HG03432 (cell line): ENCODE measurements around the gene FAM193A.
"Not testable (repeated sequence)": the region's sequence is repeated elsewhere in the genome, so short reads cannot be mapped to it uniquely, and the experiment has no call there.

Source experiments
- ATAC-seq: cut with Tn5 transposase; IDR thresholded peaks from one replicate; pipeline ENCODE4 v1.9.1; 2021; ENCODE audit warnings: mild to moderate bottlenecking, moderate library complexity; ENCODE audit not compliant: unreplicated experiment

Gene FAM193A

DNA sequence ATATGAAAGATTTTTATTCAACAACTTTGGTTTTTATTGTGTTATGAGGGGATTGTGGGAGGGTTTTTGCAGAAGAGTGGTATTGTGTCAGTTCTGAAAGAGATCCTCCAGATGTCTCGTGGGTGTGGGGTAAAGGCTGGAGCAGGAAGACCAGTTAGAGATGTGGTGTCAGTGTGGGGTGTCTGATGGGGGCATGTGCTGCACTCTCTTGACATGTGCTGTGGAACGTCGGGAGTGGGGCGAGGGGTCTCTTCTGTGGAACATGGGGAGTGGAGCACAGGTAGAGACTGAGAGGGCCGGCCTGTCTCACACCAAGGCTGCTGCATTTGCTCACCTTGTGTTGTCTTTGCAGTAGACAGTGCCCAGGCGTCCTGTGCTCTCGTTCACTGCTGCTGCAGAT, 37.6 kb downstream of the FAM193A start:
- ATAC-seq, result no peak

DNA sequence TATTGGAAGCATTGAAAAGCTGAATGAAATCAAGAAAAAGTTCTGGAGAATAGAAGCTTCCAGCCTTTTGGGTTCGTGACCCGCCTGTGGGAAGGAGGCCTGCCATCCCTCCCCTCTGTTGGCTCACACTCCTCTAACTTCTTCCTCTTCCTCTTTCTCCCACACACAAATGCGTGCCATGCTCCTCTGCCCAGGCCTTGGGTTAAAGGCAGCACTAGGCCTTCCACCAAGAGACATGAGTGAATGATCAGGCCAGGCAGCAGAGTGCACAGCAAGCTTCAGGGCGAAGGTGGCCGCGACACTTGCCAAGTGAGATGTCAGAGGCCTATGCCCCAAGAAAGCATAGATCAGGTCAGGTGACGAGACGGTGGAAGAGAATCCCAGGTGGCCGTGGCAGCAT, 38.4 kb downstream of the FAM193A start:
- no peak for ATAC-seq

DNA sequence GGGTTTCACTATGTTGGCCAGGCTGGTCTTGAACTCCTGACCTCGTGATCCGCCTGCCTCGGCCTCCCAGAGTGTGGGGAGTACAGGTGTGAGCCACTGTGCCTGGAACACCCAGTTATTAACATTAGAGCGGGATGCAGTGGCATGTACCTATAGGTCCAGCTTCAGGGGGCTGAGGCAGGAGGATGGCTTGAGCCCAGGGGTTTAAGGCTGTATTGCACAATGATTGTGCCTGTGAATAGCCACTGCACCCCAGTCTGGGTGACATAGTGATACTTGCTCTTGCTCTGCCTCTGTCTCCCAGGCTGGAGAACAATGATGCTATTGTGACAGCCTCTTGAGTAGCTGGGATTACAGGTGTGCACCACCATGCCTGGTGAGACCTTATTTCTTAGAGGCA, 39.8 kb downstream of the FAM193A start:
- ATAC-seq, result no peak

DNA sequence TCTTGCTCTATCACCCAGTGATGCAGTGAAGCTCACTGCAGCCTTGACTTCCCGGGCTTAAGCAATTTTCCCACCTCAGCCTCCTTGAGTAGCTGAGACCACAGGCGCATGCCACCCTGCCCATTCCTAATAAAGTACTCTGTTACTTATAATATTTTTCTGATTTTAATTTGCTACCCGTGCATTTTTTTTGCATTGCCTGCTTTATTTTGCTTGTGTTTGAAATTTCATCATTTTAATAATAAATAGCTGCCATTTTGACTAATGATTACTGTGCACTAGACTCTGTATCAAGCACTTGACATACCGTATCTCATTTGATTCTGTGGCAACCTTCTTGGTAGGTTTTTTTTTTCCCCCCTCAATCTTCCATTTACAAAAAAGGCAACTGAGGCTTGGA, 41.7 kb downstream of the FAM193A start:
- no peak for ATAC-seq

DNA sequence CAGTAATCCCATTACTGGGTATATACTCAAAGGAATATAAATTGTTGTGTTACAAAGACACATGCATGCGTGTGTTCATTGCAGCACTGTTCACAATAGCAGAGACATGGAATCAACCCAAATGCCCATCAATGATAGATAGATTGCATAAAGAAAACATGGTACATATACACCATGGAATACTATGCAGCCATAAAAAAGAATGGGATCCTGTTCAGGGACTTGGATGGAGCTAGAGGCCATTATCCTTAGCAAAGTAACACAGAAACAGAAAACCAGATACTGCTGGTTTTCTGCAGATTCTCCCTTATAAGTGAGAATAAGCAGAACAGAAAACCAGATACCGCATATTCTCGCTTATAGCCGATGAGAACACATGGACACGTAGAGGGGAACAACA, 43.5 kb downstream of the FAM193A start:
- ATAC-seq, result no peak

DNA sequence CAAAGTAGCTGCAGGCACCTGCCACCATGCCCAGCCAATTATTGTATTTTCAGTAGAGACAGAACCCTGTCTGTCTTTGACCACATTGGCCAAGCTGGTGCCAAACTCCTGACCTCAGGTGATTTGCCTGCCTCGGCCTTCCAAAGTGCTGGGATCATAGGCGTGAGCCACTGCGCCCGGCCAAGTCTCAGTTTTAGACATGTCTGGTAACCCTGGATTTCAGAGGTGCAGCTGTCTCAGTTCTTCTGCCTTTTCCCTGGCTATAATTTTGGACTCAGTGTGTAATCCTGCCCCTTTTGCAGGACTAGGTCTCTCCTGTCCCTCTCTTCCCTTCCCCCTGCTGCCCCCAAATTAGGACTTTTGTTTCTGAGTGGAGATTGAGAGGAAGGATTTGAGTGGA, 46.6 kb downstream of the FAM193A start:
- ATAC-seq, result no peak

DNA sequence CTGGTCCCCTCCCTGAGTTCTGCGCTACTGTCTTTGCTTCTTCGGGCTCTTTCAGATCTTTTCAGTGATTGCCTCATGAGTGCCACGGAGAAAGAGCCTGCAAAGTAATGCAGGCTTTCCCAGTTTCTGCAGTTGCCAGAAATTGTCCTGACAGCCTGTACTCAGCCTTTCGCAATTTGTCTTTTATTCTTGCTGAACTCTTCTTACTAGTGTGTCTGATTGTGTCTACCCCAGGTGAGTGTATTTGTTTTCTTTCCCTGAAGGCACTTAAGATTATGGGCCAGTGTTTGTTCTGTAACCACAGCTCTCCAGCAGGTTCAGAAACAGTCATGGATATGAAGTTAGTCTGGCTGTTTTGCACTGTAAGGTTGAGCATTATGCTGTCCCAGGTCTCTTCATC, 47.1 kb downstream of the FAM193A start:
- ATAC-seq, result no peak

DNA sequence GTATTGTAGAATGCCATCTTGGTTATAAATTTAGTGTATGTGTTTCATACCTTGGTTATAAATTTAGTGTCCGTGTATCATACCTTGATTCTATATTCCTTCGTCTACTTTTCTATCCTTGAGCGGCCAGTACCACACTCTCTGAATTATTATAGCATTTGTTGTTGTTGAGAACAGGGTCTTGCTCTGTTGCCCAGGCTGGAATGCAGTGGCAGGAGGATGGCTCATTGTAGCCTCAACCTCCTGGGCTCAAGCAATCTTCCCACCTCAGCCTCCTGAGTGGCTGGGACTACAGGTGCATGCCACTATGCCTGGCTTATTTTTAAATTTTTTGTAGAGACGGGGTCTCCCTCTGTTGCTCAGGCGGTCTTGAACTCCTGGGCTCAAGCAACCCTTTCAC, 50.1 kb downstream of the FAM193A start:
- ATAC-seq, result no peak

DNA sequence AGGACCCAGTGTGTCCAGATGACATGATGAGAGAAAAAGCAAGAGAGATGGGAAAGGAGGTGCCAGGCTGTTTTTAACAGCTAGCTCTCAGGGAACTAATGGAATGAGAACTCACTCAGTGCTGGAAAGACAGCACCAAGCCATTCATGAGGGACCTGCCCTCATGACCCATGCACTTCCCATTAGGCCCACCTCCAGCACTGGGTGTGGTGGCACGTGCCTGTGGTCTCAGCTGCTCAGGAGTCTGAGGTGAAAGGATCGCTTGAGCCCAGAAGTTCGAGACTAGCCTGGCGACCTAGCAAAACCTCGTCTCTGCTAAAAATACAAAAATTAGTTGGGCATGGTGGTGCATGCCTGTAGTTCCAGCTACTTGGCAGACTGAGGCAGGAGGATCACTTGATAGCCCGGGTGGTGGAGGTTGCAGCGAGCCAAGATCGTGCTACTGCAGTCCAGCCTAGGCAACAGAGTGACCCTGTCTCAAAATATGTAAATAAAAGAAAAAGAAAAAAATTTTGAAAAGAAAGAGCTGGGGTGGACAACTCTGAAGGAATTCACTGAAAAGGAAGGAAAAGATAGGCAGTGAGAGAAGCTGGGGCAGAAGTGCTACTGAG, 50.9 kb downstream of the FAM193A start:
- no peak for ATAC-seq

DNA sequence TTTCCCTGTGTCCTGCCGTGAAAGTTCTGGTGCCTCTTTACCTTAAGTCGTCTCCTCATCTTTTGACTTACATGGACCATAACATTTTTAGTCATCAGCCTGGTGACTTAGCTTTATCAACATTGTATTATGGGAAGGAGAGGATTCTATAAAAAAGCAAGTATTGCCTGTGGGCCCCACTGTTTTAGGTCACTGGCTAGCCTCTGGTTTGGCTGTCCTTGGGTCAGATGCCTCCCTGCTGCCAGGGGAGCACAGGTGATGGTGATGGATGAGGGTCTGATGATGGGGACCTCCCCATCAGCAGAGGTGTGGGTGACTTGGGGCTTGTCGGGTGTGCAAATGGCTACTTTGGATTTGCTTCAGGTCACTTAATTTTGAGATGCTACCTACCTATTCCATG, 51.8 kb downstream of the FAM193A start:
- ATAC-seq, result no peak

DNA sequence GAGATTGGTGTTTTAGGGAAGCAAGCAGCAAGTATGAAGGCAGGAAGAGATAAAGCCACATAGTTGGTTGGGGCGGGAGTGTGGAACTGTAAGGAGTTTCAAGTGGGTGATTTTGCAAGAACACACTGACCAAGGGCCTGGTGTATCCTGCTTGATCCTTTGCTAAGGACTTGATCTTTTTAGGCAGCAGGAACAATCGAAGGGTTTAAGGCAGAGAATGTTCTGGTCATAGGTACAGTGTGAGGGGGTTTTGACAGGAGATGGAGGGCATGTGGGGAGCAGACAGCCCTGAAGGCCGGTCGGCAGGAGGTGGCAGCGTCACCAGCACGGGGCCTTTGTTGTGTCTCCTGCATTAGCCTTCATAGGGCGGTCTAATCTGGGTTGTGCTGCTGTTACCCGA, 54.7 kb downstream of the FAM193A start:
- no peak for ATAC-seq

DNA sequence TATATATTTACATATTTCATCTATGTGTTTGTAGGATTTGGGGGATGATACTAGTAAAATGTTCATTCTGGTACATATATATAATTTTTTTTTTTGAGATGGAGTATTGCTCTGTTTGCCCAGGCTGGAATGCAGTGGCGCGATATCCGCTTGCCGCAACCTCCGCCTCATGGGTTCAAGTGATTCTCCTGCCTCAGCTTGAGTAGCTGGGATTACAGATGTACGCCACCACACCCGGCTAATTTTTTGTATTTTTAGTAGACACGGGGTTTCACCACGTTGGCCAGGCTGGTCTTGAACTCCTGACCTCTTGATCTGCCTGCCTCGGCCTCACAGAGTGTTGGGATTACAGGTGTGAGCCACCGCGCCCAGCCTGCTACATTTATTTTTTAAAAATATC, 55.6 kb downstream of the FAM193A start:
- ATAC-seq, result not testable (repeated sequence)

DNA sequence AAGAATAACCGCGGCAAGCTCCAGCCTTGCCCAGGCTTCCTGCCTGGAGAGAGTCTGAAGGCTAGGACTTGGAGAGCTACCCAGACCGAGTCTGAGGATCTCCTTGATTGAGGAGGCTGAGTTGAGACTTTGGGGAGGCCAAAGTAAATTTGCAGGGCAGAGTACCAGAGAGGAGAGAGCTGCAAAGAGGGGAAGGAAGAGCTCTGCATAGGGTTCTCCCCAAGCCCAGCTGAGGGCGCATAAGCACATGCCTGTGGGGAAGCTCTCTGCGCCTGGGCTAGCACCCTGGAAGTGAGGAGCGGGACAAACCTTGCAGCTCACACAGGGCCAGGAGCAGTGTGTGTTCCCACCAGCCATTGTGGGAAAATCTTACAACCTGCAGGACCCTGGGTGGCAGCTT, 56.1 kb downstream of the FAM193A start:
- ATAC-seq, result no peak

DNA sequence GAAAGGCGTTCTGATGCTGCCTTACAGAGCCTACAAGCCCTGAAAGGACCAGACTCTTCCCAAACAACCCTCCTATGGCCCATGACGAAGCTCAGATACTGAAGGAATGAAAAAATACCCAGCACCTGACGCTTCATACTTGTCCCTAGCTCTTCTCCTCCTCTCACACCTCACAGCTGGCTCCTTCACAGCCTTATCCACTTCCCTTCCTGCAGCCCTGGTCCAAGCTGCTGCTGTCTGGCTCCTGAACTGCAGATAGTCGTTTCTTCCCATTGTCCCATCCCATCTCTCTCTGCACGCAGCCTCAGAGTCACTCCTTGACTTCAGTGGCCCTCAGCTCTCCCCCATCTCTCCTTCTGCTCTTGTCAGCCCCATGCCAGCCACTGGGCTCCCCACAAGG, 56.6 kb downstream of the FAM193A start:
- ATAC-seq, result no peak

DNA sequence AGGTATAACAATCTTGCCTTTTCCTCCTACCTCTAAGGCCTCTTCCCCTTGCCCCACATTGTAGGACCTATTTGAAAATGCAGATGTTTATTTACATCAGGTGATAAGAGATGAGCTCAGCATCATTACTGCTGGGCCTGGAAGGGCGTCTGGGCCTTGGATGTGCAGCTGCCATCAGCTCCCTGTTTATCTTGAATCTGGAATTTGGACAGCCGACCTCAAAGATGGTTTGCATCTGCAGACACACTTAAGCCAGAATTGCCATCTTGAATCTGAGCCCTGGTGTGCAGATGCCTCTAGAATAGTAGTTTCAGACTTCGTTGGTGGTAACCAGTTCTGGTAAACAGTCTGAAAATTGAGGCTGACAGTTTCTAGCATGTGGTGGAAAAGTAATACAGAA, 59.0 kb downstream of the FAM193A start:
- ATAC-seq, result no peak

DNA sequence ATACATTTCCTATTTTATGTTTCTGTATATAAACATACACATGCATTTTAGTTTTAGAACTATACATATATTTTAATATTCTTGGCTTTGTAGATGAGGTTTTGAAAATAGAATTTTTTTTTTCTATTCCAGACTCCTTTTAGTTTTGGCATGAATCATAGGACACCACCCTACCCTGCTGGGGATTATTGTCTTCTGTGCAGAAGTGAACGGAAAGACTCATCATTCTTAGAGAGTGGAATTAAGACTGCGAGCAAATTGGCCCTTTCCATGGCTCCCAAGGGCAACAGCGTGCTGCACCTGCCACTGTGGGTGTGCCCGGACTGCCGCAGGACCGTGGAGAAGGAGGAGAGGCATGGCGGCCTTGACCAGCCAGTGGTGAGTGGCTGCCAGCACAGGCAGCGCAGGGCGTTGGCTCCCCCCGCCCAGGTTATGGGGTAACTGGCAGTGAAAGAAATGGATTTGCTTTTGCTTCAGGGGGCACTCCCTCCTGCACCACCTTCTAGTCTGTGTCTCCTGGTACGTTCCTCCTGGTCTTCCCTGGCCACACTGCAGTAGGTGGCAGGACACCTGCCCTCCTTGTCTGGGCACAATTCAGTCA, 59.6 kb downstream of the FAM193A start:
- no peak for ATAC-seq

DNA sequence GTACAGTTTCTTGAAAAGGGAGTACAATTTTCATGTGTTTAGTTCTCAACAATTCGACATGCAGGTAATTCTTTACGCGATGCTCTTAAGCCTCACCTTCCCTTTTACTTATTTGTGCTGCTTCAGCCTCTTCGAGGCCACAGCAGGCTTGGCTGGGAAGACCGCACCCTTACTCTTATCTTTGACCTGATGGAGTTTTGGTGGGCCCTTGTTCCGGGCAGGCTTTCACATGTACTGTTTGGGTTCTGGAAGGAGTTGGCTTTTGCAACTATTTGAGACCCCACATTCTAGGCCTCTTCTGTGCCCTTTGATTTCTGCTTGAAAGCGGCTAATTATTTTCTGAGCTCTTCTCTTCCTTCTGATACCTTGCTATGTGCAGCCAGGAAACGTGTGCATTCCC, 60.2 kb downstream of the FAM193A start:
- ATAC-seq, result no peak

DNA sequence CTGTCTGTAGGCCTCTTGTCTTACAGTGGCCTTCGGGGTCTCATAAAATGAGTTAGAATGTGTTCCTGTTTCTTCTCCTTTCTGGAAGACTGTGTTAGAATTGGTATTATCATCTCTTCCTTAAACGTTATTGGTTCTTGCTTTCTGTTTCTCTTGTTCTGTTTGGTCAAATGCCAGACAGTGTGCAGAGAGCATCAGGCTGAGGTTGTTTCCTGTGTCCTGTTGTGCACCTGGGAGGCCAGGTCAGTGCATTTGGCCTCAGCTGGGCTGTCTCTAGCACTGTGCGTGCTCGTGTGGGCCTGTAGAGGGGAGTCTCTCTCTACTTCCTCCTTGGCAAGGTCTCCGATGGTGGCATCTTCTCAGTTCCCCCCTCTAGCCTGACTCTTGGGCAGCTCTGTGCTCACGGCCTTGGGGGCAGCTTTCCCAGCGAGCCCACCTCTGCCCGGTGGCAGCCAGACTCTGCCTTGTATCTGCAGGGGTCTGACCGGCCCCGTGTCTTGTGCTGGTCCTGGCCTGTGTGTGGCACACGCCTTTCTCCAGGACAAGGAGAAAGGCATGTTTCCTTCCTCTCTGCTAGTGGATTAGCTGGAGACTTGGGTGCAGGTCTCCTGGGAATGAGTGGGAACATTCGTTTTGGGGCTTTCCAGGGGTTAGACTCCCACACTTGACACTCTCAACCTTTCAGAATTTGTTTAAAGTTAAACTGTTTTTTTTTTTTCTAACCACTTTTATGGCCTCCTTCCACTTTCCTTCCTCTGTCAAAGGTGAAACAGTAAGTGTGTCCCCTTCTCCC, 62.3 kb downstream of the FAM193A start:
- peak; percentile 80 for ATAC-seq

DNA sequence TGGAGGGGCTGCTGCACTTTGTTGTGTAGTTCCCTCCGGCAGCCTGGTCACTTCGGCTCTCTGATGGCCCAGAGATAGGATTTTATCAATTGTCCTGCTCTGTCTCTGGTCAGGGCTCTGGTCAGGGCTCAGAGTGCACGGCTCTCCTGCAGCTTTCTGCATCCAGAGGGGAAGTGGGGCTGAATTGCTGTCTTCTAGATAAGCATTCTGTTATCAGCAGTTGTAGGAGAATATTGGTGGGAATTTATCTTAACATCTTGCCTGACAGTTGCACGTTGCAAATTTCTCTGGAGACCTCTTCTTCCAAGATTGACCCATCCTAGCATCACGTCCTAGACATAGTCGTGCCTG, 62.8 kb downstream of the FAM193A start:
- no peak for ATAC-seq

DNA sequence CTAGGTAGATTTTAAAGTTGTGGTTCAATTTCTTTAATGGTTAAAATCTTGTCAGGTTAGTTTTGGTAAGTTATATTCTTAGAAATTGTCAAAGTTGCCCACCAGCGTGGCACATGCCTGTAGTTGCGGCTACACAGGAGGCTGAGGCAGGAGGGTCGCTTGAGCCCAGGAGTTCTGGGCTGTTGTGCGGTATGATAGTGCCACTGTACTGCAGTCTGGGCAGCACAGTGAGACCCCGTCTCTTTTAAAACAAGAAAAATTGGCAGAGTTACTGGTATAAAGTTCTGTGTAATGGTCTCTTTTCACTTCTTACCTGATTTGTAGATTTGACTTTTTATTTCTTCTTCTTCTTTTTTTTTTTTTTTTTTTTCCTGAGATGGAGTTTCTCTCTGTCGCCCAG, 64.4 kb downstream of the FAM193A start:
- no peak for ATAC-seq

DNA sequence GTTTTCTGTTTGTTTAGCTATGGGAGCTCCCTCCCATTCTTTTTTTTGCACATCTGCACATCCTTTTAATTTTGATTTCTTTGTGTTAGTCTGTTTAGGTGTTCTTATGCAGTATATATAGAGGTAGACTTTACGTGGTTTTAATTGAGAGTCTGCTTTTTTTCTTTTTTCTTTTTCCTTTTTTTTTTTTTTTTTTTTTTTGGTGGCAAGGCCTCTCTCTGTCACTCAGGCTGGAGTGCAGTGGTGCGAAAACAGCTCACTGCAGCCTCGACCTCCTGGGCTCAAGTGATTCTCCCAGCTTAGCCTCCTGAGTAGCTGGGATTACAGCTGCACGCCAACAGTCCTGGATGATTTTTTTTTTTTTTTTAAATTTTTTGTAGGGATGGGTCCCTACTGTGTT, 68.2 kb downstream of the FAM193A start:
- ATAC-seq, result no peak

DNA sequence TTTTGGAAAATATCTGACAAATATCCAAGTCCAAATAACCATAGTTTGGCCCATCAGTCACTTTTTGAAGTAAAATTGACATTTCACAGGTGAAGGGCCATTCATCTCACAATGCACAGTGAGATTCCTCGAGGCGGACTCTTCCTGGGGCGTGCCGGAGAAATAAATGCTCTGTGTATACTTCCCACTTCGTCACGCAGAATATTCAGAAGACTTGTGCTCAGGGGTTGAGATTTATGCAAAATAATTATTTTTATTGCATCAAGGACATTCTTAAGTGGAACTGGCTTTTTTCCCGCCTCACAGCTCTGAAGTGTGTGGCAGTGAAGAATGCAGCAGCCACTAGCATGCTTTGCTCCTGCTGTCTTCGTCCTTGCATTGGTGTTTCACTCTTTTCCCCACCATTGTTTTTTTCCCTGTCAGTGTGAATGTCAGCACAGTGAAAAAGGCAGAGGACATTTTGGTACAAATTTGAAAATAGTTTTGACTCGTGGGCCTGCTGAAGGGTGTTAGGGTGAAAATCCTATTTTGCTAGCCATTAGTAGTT, 70.6 kb downstream of the FAM193A start:
- ATAC-seq, result no peak
